Uterus (tissue), 2 donors: ENCODE results near the gene RRAGD.

Experiments used
- POLR2A ChIP-seq, 2 donors: fragments of 450-650 bp; IDR thresholded peaks; one replicate each; pipeline ENCODE4 v1.6.1; 2016; ENCODE audit warnings: antibody characterized with exemption in 2 of 2, mild to moderate bottlenecking in 1 of 2, moderate library complexity in 1 of 2
- TF ChIP-seq, protein P1 (sequence below), 4 experiments: fragments of 200-600 bp in 2 of 4; fragments of 450-650 bp in 2 of 4; sonication (generic) in 2 of 4; IDR thresholded peaks; one replicate each; pipeline ENCODE4 v1.5.1; 2016 to 2019; ENCODE audit warnings: antibody characterized with exemption in 4 of 4, mild to moderate bottlenecking in 2 of 4, moderate library complexity in 1 of 4

- TF ChIP-seq, protein P1, sequence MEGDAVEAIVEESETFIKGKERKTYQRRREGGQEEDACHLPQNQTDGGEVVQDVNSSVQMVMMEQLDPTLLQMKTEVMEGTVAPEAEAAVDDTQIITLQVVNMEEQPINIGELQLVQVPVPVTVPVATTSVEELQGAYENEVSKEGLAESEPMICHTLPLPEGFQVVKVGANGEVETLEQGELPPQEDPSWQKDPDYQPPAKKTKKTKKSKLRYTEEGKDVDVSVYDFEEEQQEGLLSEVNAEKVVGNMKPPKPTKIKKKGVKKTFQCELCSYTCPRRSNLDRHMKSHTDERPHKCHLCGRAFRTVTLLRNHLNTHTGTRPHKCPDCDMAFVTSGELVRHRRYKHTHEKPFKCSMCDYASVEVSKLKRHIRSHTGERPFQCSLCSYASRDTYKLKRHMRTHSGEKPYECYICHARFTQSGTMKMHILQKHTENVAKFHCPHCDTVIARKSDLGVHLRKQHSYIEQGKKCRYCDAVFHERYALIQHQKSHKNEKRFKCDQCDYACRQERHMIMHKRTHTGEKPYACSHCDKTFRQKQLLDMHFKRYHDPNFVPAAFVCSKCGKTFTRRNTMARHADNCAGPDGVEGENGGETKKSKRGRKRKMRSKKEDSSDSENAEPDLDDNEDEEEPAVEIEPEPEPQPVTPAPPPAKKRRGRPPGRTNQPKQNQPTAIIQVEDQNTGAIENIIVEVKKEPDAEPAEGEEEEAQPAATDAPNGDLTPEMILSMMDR (IDR thresholded peaks at IDR 0.05), result no peak
- TF ChIP-seq POLR2A (IDR thresholded peaks at IDR 0.05), result no peak
These were observed 60.3 kb downstream of the RRAGD start for GRCh38 chr6:89351671-89352277.
